Fibroblast of gingiva (primary cell): ENCODE measurements around the gene RTN3.
"Not testable (repeated sequence)": the region's sequence is repeated elsewhere in the genome, so short reads cannot be mapped to it uniquely, and the experiment has no call there.

Experiments
- DNase-seq: peaks from one replicate; pipeline ENCODE4 v3.0.0-alpha.2; 2011; ENCODE audit warnings: low read depth

The RTN3 gene, protein sequence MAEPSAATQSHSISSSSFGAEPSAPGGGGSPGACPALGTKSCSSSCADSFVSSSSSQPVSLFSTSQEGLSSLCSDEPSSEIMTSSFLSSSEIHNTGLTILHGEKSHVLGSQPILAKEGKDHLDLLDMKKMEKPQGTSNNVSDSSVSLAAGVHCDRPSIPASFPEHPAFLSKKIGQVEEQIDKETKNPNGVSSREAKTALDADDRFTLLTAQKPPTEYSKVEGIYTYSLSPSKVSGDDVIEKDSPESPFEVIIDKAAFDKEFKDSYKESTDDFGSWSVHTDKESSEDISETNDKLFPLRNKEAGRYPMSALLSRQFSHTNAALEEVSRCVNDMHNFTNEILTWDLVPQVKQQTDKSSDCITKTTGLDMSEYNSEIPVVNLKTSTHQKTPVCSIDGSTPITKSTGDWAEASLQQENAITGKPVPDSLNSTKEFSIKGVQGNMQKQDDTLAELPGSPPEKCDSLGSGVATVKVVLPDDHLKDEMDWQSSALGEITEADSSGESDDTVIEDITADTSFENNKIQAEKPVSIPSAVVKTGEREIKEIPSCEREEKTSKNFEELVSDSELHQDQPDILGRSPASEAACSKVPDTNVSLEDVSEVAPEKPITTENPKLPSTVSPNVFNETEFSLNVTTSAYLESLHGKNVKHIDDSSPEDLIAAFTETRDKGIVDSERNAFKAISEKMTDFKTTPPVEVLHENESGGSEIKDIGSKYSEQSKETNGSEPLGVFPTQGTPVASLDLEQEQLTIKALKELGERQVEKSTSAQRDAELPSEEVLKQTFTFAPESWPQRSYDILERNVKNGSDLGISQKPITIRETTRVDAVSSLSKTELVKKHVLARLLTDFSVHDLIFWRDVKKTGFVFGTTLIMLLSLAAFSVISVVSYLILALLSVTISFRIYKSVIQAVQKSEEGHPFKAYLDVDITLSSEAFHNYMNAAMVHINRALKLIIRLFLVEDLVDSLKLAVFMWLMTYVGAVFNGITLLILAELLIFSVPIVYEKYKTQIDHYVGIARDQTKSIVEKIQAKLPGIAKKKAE

DNA sequence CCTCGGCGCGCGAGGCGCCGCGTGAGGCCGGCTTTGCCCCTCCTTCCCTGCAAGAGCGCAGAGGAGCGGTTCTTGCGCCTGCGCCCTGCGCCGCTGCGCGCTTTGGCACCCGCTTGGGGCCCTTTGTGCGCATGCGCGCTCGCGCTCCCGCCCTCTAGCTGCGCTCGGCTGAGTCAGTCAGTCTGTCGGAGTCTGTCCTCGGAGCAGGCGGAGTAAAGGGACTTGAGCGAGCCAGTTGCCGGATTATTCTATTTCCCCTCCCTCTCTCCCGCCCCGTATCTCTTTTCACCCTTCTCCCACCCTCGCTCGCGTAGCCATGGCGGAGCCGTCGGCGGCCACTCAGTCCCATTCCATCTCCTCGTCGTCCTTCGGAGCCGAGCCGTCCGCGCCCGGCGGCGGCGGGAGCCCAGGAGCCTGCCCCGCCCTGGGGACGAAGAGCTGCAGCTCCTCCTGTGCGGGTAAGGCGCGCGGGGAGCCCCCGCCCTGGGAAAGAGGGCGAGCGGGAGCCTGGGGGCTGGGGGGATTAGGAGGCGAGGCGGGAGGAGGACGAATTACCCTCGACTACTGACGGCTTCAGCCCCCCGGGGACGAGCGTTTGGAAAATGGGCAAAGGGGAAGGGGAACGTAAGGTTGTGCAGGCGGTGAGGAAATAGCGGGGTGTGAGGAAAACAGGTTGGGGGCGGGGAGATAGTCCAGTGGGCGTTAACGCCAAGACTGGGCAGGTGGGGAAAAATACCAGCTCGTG is at the start of gene RTN3:
Gene RTN3 (plus strand): TSS at position 180 of the 745 bp plus-strand sequence. CDS start 137 bp downstream, at position 317.
- DNase-seq: peak; percentile 97

DNA sequence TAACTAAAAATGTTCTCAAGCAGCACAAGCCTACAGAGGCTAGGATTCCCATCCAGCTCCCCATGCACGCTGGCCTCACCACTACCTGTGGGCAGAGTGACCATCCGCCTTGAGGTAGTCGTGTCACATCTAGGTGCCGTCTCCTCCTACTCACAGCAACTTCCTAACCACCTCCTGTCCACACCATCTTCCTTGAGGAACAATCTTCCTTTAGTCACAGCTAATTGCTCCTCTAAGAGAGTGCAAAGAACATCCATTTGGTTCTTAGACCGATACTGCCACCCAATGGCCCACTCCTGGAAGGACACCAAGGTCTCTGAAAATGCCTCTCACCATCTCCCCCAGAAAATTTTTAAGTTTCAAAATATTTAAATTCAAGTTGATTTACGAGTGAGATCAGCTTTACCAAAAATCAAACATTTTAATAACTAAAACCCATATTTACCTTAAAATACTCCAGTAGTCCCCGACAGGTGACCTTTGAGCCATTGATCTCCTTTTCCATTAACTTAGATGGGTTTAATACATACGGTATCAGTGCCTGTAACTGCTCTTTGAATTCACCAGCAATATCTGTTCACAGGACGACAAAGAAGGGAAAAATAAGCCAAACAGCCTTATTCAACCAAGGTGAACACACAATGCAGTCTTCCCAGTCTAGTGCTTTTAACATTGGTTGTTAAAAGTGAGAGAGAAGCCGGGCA is 45.4 kb upstream of the RTN3 start:
- DNase-seq: peak; percentile 37

DNA sequence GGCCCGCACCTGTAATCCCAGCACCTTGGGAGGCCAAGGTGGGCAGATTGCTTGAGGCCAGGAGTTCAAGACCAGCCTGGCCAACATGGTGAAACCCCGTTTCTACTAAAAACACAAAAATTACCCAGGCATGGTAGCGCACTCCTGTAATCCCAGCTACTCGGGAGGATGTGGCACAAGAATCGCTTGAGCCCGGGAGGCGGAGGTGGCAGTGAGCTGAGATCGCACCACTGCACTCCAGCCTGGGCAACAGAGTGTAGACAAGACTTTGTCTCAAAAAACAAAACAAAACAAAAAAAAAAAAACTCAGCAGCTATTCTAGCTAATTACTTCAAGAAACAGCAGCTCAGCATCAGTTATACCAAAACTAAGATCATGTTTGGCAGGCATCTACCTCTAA is 42.9 kb upstream of the RTN3 start:
- DNase-seq: not testable (repeated sequence)

DNA sequence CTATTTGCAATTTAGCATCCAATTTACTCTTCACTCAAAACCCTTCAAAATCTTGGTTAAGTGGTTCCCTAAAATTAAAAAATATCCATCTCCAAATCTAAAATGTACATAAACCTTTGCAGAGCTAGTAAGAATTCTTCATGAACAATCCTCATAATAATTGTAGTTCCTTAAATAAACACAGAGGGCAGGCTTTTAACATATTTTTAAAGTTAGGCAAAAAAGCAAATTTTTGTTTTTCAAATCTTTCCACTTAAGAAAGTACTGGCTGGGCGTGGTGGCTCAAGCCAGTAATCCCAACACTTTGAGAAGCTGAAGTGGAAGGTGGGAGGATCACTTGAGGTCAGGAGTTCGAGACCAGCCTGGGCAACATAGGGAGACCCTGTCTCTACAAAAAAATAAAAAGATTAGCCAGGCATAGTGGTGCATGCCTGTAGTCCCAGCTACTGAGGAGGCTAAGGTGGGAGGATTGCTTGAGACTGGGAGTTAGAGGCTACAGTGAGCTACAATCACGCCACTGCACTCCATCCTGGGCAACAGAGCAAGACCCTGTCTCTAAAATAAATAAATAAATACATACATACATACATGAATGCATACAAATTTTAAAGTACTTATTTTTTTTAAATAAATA is 42.0 kb upstream of the RTN3 start:
- peak; percentile 44 for DNase-seq

DNA sequence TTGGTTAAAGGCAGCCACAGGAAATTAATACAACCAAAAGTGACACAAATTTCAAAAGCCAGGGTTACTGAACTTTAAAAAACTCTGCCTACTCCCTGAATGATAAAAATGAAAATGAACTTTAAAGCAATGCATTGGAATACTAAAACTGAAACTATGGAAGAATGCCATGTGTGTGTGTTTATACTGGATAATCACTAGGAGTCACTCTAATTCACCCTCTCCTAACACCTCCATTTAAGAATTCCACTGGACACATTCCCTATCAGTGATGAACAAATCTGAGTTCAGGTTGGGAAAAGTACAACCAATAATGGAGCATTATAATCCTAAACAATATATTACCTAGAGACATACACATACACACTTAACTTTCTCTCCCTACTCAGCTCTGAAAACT is 39.6 kb upstream of the RTN3 start:
- DNase-seq: peak; percentile 16

DNA sequence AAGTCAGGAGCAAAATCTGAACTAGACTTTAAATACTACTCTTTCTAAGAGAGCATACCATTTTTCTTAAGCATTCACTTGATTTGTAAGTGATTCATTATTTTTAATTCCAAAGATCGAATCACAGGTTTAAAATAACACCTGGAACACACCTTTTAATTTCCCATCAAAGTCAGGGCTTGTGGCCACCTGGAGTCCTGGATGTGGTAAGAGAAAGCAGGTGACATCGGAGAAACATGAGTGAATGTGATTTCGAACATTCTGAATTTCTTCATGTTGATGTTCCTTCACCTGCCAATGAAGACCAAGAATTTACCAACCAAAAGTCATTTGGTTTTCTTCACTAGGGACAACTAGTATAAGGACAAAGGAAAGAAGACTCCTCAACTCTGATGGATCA is 38.1 kb upstream of the RTN3 start:
- no peak for DNase-seq

DNA sequence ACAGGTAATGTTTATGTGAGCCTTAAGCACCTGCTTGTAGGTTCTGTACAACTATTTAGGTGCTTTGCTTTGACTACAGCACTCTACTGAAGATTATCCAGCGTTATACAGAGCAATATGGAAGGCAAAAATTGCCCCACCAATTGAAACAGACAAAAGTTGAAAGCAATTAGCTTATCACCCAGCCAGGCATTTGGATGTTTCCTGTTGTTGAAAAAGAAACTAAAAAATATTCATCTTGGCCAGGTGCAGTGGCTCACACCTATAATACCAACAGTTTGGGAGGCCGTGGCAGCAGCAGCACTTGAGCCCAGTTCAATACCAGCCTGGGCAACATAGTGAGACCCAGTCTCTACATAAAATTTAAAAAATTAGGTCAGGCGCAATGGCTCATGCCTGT is 28.6 kb upstream of the RTN3 start:
- no peak for DNase-seq

DNA sequence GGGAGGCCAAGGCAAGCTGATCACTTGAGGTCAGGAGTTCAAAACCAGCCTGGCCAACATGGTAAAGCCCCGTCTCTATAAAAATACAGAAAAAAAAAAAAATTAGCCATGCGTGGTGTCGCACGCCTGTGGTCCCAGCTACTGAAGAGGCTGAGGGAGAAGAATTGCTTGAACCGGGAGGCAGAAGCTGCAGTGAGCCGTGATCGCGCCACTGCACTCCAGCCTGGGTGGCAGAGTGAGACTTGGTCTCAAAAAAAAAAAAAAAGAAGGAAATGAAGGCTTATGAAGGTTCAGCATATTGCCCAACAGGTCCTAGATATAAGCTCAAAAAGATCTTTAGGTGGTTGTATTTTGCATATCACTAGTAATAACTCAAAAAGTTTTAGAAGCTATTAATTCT is 20.3 kb upstream of the RTN3 start:
- no peak for DNase-seq

DNA sequence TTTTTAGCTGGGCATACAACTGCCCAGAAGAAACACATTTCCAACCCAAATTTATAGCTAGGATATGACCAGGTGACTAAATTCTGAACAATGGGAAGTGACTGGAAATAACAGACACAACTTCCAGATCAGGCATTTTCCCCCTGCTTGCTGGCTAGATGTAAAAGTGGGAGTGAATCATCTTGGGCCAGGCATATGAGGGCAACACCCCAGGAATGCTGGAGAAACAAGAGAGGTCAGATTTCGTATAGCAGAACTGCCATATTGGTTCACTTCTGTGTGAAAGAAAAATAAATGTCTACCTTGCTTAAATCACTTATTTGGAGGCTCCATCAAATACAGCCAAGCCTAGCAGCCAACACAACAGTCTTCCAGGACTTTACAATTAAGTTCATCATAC is 17.5 kb upstream of the RTN3 start:
- DNase-seq: peak; percentile 47

DNA sequence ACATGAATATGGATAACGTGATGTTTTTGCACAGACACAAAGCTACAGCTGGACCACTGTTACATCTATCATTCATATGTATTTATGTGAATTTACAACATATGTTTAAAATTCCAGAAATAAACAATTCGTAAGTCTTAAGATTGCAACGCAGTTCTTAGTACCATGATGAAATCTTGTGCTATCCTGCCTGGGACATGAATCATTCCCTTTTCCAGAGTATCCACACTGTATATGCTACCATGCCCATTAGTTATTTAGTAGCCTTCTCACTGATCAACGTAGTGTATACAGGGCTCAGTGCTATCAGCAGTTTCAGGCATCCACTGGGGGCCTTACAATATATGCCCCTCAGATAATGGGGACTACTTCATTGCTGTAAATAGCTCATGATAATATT is 14.4 kb upstream of the RTN3 start:
- DNase-seq: peak; percentile 80

DNA sequence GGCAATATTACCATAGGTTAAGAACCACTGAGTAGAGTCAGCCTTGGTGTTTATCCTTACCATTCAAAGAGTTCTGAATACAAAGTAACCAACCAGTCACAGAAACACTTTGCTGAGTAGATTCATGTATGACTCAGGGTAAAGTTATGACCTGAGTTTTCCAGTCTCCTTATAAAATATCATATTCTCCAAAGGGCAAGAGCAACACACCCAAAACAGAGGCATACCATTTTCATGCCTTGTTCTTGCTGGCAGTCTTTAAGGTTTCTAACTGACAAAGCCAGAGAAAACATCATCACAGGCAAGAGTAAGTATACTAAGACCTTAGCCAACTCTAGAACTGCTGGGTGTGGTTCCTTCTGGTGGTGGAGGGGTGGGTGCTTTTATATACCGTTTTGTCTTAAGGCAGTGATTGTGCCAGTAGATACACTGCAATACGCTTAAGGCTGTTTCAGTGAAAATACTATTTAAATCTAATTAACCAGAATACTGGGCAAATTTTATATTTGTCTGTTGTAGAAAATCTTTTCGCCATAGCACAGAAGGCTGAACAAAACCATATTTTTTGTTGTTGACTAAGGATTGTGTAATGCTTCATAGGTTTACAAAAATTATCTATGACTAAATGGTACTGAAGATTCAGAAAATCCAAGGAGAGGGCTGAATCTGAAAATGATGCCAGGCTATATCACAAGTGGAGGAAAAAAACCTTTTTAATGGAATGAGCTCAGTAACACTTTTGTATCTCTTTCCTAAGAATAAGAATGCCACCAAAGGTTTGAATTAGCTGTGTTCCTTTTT is 13.1 kb upstream of the RTN3 start:
- peak; percentile 91 for DNase-seq

DNA sequence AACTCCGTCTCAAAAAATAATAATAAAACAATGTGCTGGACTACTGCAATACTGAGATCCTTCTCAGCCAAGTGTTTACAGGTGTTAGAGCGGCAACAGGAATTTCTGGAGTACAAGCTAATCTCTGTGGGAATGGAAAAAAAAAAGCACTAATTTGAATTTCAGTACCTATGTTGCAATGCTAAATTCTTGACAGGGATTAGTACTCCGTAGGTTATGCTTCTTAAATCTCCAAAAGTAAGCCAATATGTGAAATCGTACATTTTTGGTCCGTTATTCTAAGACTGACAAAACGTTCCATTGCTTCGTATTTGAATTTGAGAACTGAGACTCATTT is 11.2 kb upstream of the RTN3 start:
- no peak for DNase-seq

DNA sequence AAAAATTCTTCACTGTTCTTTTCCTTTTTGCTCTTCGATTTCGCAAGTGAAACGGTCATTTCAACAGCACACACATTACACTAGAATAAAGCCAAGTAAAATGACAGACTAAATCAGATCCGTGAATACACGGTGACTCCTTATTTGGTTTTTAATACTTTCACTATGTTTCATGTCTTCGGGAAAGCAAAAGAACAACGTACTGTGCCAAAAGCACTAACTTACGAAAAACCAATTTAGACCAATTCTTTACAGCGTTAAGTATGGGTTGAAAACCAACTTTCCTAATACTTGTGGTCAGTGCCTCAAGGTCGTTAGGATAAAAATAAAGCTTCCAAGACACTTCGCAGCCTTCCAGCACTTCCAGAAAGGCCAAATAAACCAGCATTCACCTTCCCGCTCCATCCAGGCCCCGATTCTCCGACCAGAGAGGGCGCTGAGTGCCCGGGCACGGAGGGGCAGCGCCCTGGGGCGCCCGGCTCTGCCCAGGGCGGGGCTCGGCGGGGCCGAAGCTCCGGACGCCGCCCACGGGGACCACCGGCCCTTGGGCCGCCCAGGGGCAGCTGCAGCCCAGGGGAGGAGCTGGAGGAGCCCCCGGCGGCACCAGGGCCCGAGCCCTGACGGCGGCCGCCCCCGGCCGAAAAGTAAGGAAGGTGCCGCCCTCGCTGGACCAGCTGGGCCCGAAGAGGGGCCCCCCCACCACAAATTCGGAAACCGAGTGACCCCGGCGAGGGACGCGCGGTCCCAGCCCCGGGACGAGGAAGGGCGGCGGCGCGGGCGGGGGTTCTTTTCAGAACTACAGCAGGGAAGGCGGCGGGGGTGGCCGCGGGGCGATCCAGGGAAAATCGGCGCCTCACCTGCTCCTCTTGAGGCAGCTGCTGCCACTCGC is 10.6 kb upstream of the RTN3 start:
- peak; percentile 69 for DNase-seq

DNA sequence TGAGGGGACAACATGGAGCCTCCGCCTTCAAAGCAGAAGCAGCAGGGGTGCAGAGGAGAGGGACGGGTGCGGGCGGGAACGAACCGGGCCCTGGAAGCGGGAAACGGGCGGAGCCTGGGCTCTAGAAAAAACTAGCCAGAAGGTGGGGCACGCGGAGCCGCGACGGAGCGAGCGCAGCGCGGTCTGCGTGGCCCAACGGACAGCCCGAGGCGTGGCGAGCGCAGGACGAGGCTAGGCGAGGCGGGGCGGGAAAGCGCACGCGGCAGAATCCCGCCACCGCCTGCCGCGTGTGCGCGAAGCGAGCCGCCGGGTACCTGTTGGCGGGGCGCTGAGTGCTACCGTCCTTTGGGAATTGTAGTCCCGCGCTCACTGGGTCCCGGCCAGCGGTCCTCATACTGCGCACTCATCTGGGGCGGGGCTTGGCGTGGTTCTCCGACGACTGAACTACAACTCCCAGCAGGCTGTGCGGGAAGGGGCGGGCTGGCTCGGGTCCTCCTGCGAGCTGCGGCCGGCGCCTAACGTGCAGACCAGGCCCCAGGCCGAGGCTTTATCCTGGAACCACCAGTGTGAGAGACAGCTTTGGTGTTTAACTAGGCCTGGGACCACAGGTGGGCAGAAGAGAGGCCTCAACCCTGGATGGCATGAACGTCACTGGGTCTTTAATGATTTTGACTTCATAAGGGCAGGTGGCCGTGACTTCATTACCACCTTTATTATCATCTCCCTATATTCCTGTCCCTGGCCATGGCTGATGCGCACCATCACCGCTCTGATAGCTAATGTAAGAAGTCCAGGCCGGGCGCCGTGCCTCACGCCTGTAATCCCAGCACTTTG is 9.8 kb upstream of the RTN3 start, which contains the start of gene ATL3:
Gene ATL3 (minus strand): TSS at position 55 of the 834 bp plus-strand sequence. CDS start 41 bp downstream, at position 14.
- DNase-seq: peak; percentile 94

DNA sequence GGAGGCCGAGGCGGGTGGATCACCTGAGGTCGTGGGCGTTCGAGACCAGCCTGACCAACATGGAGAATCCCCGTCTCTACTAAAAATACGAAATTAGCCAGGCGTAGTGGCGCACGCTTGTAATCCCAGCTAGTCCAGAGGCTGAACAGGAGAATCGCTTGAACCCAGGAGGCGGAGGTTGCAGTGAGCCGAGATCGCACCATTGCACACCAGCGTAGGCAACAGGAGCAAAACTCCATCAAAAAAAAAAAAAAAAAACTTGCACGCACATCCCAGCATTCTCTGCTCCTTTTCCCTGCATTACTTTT is 9.2 kb upstream of the RTN3 start:
- DNase-seq: no peak

DNA sequence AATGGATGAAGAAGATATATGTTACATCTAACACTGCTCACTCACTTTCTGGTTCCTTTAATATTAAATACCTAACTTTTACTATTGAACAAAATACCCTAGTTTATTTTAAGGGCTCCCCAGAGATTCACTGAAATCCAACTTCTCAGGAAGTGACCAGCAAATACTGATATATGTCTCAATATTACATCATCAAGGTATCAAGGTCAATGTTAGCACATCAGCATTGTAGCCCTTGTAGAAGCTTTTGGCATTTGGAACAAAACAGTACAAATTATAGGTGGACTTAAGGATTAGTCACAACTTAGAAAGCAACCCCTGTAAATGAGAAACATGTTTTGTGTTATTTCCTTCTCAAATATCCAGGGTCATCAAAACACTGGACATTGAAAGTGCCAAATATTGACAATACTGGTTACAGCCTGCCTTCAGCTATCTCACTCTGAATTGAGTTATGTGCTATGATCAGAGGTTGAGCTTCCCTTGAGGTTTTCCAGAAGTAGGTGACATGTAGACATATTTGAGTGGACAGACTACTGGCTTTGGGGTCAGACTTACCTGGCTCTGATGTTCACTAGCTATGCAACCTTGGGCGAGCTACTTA is 8.3 kb upstream of the RTN3 start:
- DNase-seq: no peak

DNA sequence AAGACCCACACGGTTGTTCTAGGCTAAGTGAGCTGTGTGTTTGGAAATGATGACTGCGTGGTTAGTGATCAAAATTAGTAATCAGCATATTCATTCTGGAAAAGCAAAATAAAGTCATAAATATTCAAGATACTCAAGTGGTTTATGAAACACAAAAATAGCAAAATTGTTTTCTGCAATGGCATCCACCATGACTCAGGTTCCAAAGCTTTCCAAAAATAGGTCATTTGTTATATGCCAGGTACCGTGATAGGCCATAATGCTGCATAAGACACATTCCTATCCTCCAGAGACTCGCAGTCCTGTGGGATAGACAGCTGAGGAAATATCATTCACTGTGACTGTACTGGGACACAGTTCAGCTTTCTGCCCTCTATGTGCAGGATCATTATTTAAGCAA is 7.7 kb upstream of the RTN3 start:
- DNase-seq: peak; percentile 57

DNA sequence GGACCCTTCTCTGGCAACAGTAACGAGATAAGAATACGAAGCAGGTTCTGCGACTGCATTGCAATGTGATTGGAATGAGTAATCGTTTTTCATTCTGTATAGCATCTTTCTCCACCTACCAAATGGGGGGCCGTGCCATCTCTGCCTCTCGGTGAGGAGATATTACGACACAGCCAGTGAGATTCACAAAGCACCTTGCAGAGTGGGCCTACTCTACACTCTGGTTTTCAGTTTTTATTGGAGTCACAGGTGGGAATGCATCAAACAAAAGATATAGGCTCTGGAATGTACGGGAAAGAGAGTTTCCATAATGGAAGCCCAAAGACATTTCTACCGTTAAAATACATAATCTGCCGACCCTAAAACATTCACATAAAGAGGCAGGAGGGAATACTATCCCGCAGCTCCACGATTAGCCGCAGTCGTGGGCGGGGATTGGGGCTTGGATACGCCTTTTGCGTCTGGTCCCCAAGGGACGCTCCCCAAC is 423 bp upstream of the RTN3 start:
- no peak for DNase-seq
